Measurements from ENCODE around the gene OR10H3.
"Not testable (repeated sequence)": the region's sequence is repeated elsewhere in the genome, so short reads cannot be mapped to it uniquely, and the experiment has no call there.

OR10H3 gene

DNA sequence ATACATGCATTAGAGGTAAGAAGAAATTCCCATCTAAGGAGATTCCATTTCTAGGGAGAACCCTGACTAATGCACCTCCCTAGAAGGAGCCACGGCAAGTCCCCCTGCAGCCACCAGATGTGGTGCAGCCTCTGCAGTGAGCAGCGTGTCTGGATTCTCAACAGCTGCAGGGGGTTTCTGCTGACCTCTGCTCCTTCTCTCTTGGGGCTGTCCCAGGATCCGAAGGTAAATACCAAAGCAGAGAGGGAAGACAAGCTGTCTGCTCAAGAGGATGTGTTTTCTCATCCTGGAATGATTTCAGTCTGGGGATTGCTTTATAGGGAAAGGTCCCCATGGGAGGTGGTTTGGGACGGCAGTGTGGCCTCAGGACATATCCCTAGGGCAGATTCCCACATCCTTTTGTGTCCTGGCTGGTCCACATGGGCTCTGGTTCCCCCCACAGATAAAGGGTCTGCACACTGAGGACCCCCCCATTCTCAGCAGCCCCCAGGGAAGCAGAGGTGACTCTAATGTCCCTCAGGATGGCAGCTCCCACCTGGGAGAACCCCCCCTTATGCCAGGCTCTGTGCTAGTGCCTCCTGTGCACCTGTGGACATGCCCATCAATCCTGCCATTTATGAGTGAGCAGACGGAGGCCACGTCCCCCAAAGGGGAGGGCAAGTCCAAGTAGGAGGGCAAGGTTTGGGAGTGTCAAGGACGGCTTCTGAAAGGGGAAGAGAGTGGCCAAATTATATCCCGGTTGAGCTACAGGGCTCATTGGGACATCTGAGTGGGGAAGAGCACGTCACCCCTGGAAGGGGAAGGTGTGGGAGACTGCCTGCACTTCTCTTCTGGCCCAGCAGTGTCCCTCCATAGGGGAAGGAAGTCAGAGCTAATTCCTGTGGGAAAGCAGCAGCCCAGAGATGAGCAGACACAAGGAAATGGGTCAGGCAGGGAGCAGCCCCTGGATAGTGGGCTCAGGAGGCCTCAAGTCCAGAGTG, 39.5 kb downstream of the OR10H3 start:
- DNase-seq (ENCODE audit: low read depth, low spot score) = no peak

DNA sequence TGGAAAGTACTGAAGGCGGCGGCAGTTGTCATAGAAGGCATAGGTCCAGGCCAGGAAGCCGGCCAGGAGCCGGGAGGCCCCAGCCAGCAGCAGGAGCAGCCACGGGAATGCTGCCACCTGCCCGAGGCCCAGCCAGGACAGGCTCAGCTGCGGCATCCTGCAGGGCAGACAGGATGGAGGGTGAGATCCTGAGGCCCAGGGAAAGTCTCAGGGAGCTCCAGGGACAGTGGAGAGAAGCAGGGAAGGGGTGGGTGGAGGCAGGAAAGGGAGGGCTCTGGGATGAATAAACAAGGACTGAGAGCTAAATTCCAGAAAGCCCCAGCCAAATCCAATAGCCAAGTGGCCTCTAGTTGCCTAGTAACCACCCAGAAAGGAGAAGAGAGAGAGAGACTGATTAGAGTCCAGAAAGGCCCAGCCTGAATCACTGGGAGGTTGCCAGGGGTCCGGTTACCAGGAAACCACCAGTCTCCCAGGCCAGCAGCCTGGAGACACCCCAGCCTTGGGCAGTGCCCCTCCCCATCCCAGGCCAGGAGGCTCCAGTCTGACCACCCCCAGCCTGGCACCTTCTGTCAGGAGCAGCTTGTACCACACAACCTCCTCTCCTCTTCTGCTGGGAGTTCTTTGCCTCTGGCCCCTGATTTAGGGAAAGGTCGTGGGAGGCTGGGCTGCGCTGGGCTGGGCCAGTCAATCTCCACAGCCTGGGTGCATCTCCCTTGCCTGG, 42.1 kb downstream of the OR10H3 start:
- H3K27ac ChIP-seq = no peak overlapping the region
- no peak for DNase-seq (ENCODE audit: low read depth, low spot score)

More for the DNA sequence above, 39.5 kb downstream of the OR10H3 start:
- no peak overlapping the region for H3K27ac ChIP-seq

GRCh38 chr19:15780610-15781418, 43.0 kb downstream of the OR10H3 start:
- no peak for DNase-seq (ENCODE audit: low read depth, low spot score)
- H3K27ac ChIP-seq = no peak overlapping the region

DNA sequence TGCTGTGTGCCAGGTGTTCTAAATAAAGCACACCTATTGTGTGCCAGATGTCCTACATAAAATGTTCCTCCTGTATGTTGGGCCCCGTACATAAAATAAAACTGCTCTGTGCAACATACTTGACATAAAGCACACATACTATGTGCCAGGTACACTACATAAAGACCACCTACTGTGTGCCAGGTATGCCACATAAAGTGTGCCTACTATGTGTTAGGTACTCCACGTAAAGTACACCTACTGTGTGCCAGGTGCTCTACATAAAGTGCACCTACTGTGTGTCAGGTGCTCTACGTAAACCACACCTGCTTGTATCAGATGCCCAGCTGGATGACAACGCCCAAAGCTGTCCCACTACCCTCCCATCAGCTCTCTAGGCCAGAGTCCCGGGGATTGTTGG, 43.9 kb downstream of the OR10H3 start:
- no peak overlapping the region for H3K27ac ChIP-seq
- DNase-seq (ENCODE audit: low read depth, low spot score) = no peak

DNA sequence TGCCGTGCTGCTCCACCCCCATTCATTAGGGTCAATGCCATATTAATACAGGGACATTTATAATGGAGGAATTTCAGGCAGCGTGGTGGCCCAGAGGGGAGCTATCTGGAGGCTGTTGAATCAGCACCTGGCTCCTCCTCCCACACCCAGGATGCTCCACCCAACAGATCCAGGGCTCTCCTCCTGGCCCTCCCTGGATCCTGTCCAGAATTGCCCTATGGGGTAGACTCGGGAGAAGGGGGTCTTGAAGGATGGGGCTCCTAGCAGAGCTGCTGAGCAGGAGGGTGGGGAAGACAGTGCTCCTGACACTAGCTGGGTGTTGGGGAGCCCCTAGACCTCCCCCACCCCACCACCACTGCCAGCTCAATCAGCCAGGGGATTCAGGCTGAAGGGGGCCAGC, 44.4 kb downstream of the OR10H3 start:
- no peak overlapping the region for H3K27ac ChIP-seq
- no peak for DNase-seq (ENCODE audit: low read depth, low spot score)

- H3K27ac ChIP-seq; DNase-seq (ENCODE audit: low read depth, low spot score): not testable (repeated sequence)
Observed at GRCh38 chr19:15782896-15783295, 45.1 kb downstream of the OR10H3 start.

DNA sequence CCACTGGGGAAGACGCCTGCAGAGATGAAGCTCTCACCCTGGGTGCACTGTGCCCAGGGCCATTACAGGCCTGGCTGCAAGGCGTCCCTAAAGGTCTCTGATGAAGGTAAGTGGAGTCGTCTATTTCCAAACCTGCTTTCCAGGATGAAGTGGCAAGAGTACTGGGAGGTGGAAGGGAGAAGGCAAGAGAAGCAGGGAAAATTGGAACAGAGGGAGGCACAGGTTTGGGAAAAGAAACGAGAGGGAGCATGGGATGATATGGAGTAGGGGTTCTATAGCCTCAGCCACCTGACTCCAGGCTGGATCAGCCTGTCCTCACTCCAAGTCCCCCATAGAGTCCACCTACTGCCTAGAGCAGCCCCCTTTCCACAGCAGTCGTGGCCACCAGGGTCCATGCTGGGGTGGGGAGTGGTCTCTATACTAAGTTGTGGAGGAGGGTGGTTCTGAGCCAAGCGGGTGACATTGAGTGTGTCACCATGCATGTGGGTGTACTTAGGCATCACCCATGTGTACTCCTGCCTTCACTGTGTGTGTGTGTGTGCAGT, 49.9 kb downstream of the OR10H3 start, which contains the start of gene OR10H5:
Gene OR10H5 (plus strand): TSS at position 51 of the 545 bp plus-strand sequence. CDS start 6,388 bp downstream, outside the sequence.
- no peak for DNase-seq (ENCODE audit: low read depth, low spot score)

DNA sequence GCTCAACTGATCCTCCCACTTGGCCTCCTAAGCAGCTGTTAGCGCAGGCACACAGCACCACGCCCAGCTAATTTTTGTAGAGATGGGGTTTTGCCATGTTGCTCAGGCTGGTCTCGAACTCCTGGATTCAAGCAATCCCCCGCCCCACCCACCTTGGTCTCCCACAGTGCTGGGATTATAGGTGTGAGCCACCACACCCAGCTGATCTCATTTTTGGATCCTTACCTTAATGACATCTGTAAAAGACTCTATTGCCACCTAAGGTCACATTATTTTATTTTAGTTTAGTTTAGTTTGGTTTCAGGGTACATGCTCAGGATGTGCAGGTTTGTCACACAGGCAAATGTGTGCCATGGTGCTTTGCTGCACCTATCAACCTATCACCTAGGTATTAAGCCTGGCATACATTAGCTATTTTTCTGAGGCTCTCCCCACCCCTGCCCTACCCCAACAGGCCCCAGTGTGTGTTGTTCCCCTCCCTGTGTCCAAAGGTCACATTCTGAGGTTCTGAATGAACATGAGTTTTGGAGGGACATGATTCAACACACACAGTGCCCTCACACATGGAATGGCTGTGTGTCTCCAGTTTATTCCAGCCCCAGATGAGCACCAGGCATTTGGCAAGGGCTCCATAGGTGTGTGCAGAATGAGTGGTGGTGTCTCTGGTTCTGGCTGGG, 50.9 kb downstream of the OR10H3 start:
- no peak for DNase-seq (ENCODE audit: low read depth, low spot score)

More for the DNA sequence above, 49.9 kb downstream of the OR10H3 start, which contains the start of gene OR10H5:
- no peak within 1 kb of the TSS for H3K27ac ChIP-seq

GRCh38 chr19:15790096-15790495, 52.3 kb downstream of the OR10H3 start:
- DNase-seq (ENCODE audit: low read depth, low spot score) = no peak
- no peak overlapping the region for H3K27ac ChIP-seq

More for the DNA sequence above, 50.9 kb downstream of the OR10H3 start:
- H3K27ac ChIP-seq = no peak overlapping the region
